GM19025 (cell line): ENCODE measurements around the gene CDCA4.

Experiments
- ATAC-seq: cut with Tn5 transposase; IDR thresholded peaks from one replicate; pipeline ENCODE4 v1.9.1; 2021; ENCODE audit warnings: mild to moderate bottlenecking, low read depth, moderate library complexity; ENCODE audit not compliant: unreplicated experiment

CDCA4 gene

GRCh38 chr14:104996032-104996431 lies 24.9 kb downstream of the CDCA4 start:
- no peak for ATAC-seq

- ATAC-seq: no peak
Observed at GRCh38 chr14:104994978-104995377, 25.9 kb downstream of the CDCA4 start.

DNA sequence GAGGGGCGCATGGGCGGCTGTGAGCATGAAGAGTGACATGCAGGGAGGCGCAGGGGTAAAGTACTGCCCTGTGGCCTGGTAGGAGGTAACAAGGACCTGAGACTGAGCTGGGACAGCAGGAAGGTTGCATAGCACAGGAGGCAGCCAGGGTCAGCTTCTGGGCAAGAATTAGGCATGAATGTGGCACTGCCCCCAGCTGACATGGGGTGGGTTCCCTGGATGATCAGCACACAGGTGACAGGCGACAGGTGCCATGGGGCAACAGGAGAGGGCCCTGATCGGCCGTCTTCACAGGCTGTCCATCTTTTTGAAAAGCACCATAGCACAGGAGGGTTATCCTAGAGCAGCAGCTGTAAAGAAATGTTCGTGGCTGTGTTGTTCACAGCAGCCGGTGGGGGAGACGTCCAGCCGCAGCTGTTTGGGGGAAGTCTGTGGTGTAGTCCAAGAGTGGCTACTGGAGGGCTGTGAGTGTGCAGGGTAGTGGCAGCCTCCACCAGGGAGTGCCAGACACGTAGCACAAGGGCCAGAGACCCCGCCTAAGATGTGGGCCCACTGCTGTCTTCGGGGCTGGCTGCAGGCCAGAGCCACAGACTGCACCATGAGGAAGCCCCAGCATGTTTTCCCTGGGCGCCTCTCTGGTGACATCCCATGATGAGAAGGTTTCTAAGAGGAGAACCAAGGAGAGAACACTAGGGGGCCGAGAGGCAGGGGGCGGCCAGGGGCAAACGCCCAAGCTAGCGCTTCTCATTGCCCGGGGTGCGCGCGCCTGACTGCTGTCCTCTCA lies 26.9 kb downstream of the CDCA4 start:
- ATAC-seq: no peak

DNA sequence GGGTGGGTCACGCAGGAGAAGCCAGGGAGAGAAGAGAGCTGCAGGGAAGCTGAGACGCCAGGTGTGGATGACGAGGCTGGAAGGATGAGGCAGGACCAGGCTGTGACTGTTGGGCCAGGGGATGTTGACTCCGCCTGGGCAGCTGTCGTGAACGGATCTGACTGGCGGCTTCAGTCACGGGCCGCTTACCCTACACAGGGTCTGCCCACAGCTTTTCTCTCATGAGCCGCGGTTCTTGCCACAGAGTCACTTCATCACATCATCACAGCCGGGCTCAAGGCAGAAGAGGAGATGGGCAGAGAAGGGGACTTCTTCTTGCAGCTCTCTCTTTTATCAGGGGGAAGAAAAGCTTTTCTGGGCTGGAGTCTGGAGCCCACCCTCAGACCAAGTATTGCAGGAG lies 27.6 kb downstream of the CDCA4 start:
- no peak for ATAC-seq

DNA sequence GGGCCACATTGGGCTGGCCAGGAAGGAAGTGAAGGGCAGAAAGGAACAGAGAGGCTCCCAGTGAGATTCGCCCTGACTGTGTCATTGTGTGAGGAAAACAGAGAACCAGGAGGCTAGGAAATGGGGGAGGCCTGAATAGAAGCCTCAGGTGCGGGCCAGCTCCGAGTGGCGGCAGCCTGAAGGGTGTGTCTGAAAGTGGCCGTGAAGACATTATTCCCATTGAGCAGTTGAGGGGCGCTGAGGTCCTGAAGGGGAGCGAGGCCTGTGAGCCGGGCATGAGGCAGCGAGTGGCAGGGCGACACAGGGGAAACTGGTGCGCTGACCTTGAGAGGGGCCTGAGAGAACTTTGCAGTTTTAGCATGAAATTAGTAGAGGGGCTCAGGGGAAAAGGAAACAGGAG lies 28.4 kb downstream of the CDCA4 start:
- no peak for ATAC-seq

DNA sequence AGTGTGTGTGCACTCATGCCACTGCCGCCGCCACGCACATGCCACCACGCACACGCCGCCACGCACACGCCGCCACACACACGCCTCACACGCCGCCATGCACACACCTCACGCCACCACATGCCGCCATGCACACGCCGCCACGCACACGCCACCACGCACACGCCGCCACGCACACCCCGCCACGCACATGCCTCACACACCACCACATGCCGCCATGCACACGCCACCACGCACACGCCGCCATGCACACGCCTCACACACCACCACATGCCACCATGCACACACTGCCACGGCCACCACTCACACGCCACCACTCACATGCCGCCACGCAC lies 29.0 kb downstream of the CDCA4 start:
- ATAC-seq: no peak

- no peak for ATAC-seq
Observed at GRCh38 chr14:104989951-104990303, 31.0 kb downstream of the CDCA4 start.

DNA sequence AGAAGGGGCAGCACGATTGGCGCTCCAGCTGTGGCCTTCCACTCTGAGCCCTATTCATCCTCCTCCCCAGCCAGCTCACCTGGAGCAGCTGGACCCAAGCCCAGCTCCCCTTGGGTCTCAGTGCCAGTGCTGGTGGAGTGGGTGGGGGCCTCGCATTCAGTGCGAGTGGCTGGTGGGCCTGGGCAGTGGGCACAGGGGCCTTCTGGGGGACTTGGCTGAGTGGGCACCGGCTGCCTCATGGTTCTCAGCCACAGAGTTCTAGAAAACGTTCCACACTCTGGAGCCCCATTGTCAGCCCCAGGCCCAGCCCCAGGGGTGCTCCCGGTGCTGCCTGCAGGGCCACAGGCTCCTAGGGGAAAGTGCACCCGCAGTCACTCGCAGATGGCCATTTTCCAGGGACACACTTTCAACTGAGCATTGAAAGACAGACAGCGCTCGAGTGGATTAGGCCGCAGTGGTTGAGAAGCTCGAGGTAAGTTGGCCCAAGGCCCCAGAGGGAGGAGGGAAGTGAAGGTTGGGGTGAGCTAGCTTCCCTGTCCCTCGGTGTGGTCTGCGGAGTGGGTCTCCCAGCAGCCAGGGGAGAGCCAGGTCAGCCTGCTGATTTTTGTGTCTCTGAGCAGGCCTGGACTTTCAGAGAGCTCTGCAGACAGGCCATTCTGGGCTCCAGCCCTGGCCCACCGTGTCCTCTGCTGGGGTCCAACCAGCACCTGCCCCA lies 31.5 kb downstream of the CDCA4 start:
- no peak for ATAC-seq

DNA sequence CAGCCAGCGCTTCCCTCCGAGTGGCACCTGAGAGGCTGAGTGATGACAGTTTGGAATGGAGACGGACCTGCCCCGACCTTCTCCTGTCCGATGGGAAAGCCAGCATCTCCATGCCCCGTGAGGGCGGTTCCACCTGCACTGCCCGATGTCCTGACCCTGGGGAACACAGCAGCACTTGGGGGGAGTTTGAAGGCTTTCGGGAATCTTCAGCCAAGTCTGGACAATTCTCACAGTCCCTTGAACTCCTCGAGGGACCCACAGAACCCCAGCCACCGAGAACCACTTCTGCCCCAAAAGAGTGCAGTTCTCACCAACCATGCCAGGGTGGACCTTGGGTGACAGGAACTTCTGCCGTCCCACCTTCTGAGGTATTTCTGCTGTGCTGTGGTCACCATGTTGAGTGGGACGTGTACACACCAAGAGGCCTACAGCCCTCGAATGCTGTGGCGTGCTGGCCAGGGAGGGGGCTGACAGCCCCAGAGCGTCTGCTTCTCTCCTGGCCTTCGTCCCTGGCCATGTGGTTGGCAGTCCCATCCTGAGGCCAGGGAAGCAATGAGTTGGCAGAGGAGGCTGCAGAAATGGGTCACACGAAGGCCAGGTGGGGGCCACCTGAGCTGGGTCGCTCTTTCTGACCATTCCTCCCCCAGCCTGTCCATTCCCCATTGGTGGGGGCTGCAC lies 34.3 kb downstream of the CDCA4 start:
- ATAC-seq: no peak

GRCh38 chr14:104985675-104986486 lies 35.0 kb downstream of the CDCA4 start, which contains the start of gene CLBA1:
TSS of gene CLBA1 (plus strand) at chr14:104985788. CDS start at chr14:104986432, 644 bp downstream.
- ATAC-seq: peak; percentile 96

DNA sequence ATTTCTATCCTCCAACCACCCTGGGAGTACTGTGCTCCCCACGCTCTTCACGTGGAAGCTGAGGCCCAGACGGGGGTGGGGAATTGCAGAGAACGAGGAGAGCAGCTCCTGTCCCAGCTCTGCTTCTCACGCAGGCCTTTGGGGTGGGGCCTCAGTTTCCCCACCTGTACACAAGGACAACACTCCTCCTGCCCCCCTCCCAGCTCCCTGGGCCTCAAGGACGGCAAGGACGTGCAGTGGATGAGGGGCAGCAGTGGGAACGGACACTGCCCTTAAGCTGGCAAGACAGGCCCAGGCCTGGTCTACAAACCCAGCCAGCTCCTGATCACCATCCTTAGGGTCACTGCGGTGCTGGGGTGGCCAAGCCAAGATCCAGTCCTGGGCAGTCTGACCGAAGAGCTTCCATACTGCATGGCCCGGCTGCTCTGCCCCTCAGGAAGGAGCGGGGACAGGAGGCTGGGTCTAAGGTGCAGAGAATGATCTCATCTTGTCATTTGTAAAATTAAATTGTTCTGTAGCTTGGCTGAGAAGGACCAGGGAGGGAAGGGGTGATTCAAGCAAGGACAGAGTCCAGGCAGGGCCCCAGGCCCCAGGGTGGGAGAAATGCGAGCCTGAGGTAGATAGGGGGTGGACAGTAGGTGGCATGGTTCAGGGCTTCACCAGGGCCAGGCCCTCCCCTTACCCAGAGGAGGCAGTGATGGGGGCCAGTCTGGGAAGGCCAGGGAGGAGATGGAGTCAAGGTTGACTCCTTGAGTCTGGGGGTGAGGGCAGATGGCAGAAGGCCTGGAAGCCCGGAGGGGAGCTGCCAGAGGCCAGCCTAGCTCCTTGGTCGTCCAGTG lies 36.6 kb downstream of the CDCA4 start:
- ATAC-seq: no peak

DNA sequence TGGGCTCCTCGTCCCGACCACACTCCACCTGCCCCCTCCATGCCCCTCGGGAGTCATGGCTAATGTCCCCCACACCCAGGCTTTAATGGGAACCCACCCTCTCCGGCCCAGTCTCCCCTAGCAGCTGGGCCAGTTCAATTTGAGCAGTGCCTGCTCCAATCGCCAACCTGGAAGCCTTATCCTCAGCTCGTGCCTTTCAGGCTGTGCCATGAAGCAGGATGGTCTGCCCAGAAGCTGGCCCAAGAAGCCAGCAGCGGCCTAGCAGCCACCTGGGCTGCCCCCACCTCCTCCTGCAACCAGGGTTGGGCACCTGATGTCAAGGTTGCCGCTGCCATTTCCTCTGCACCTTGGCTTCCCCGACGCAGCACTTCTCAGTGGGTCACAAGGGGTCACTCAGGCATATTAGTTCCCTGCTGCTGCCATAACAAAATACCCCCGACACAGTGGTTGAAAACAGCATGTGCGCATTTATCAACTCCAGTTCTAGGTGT lies 37.6 kb downstream of the CDCA4 start:
- ATAC-seq: no peak

- no peak for ATAC-seq
Observed at GRCh38 chr14:104982548-104983230, 38.2 kb downstream of the CDCA4 start.

GRCh38 chr14:104981699-104982541 lies 39.0 kb downstream of the CDCA4 start:
- ATAC-seq: no peak

GRCh38 chr14:104980611-104981531 lies 40.0 kb downstream of the CDCA4 start:
- no peak for ATAC-seq

DNA sequence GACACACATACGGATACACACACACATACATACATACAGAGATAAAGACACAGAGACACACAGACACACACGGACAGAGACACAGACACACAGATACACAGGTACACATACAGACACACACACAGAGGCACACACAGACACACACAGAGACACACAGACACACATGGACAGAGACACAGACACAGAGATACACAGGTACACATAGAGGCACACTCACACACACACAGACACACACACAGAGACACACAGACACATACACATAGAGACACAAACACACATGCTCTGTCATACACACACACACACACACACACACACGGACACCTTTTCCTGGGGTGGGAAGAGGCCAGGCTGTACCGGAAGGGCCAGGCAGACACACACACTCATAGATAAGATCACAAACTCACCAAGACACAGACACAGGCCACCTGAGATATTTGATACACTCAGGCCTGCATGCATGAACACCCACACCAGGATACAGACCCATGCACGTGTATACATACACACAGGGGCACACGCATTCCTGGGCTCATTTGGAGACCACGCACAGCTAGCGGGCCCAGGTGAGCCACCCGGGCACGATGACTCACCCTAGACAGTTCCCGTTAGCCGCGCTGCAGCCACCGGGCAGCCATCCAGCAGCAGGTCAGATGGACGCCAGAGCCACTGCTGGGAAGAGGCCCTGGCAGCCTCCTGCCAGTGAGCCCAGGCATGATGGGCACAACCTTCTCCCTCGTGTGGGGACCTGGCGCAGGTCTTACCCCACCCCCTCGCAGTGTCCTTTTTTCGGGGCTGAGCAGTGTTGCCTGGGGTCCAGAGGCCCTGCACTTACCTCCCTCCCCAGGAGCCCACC lies 40.9 kb downstream of the CDCA4 start:
- ATAC-seq: no peak
